Measurements from ENCODE around the gene PLA2G2D. TPM values are rescaled to one million over a fixed set of nuclear protein-coding genes. Genes with fewer than 3 reads are reported as not detected.

PLA2G2D gene
- total and polyA plus RNA-seq, 2 of the 13 experiments (the other 11 are each of a cell fraction or from before 2014, with no cell fraction given): not detected

GRCh38 chr1:20073256-20073655 is 46.1 kb downstream of the PLA2G2D start:
- H3K36me3 ChIP-seq (replicated peaks in 1 of 2; ENCODE audit: control insufficient read depth in 1 of 2, insufficient read depth in 2 of 2, low read length in 2 of 2): no peaks in the 10 kb centered on the region
- DNase-seq (ENCODE audit: low spot score) (no peak), FAIRE-seq (no peak), ATAC-seq (no peak)
- WGBS (ENCODE audit: low lambda C conversion rate): 79% methylated on average over 2 of the region's 2 CpGs
- BruUV-seq (replicated peaks): no TSS peak
- no peaks in the 10 kb centered on the region for H3K9me3 ChIP-seq (ENCODE audit: low read length)
- CTCF ChIA-PET (ENCODE audit: low intra/inter-chr PET ratio, low total read pairs): no interaction called here
- TF ChIP-seq ZNF564 (CRISPR knock-in tag; IDR thresholded peaks at IDR 0.05) (no peak), TP53 (CRISPR knock-in tag; conservative IDR thresholded peaks at IDR 0.05) (no peak), ZKSCAN1 (IDR thresholded peaks at IDR 0.05; ENCODE audit: low read length) (no peak), ZNF484 (CRISPR knock-in tag; IDR thresholded peaks at IDR 0.05; ENCODE audit: borderline replicate concordance, low read depth) (no peak), USF2 (IDR thresholded peaks at IDR 0.05; ENCODE audit: low read depth, low read length) (no peak), USF2 (CRISPR knock-in tag; IDR thresholded peaks at IDR 0.05; ENCODE audit: borderline replicate concordance) (no peak), SCMH1 (CRISPR knock-in tag; IDR thresholded peaks at IDR 0.05; ENCODE audit: borderline replicate concordance) (no peak), IRF2 (CRISPR knock-in tag; IDR thresholded peaks at IDR 0.05) (no peak), HOXA9 (CRISPR knock-in tag; IDR thresholded peaks at IDR 0.05; ENCODE audit: borderline replicate concordance) (no peak), RBM39 (IDR thresholded peaks at IDR 0.05; ENCODE audit: low read depth, low read length, poor library complexity, severe bottlenecking) (no peak), MAF1 (CRISPR knock-in tag; IDR thresholded peaks at IDR 0.05; ENCODE audit: borderline replicate concordance) (no peak)
- H3K27me3 ChIP-seq (ENCODE audit: control insufficient read depth in 1 of 2, insufficient read depth in 2 of 2, low read length in 2 of 2): peaks cover 0 to 38% of the 10 kb centered on the region in 2 experiments; a peak in 2 of 5 replicates
- H3K4me3 ChIP-seq (replicated peaks in 1 of 3; ENCODE audit: insufficient read depth in 1 of 3, low read depth in 2 of 3, low read length in 3 of 3): no peak overlapping the region
- no peaks in the 10 kb centered on the region for H3K4me1 ChIP-seq (ENCODE audit: insufficient read depth, low read length)
- in situ Hi-C loops (cut with HindIII; ENCODE audit: extremely low pct_ligation_motif_present, low pct_unique_long_range_greater_than_20kb) (no loop called here), intact Hi-C loops (cut with micrococcal nuclease; ENCODE audit: unreplicated experiment) (no loop called here)
- no peaks in the 10 kb centered on the region for H3K79me2 ChIP-seq (ENCODE audit: insufficient read depth, low read length)
- H3K27ac ChIP-seq (ENCODE audit: extremely low read length, insufficient read depth, low read length): no peak overlapping the region
- no peak overlapping the region for H3K9ac ChIP-seq (ENCODE audit: insufficient read depth, low read depth, low read length)
- POLR2A ChIA-PET: no interaction called here
- H4K20me1 ChIP-seq (ENCODE audit: insufficient read depth, low read length): no peaks in the 10 kb centered on the region
- H2AFZ ChIP-seq (ENCODE audit: low read length): no peak overlapping the region
- H3K4me2 ChIP-seq (ENCODE audit: low read depth, low read length): no peak overlapping the region
